DMS114 treated with DMSO at 0.1 percent for 48 hours (cell line): ENCODE measurements around the gene UBAP2L.
"Not testable (repeated sequence)": the region's sequence is repeated elsewhere in the genome, so short reads cannot be mapped to it uniquely, and the experiment has no call there.

Experiments used
- DNase-seq: peaks from one replicate; lab custom pipeline; 2025; ENCODE audit not compliant: unreplicated experiment; lab: John Stamatoyannopoulos, UW

UBAP2L gene

DNA sequence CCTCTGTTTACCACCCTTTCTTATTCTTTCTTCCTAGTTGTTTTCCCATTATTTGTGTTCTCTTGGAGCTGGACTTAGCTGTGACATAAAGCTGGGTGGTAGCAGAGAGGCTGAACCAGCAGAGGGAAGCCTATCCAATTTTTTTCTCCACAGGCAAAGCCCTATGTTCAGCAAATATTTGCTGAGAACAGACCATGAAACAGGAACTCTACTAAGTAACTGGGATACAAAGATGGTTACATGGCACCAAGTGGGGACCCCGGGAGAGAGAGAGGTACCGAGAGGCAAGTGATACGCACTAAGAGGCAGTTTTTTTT is 21.2 kb upstream of the UBAP2L start:
- peak; percentile 74 for DNase-seq

DNA sequence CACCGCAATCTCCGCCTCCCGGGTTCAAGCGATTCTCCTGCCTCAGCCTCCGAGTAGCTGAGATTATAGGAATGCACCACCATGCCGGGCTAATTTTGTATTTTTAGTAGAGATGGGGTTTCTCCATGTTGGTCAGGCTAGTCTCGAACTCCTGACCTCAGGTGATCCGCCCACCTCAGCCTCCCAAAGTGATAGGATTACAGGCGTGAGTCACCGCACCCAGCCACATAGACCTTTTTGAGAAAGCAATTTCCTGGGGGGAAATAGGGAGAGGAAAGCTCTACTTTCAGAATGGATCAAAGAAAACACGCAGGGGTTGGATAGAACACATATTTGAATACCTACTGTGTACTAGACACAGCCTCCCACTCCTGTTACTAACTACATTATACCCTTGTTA is 15.0 kb upstream of the UBAP2L start:
- not testable (repeated sequence) for DNase-seq

DNA sequence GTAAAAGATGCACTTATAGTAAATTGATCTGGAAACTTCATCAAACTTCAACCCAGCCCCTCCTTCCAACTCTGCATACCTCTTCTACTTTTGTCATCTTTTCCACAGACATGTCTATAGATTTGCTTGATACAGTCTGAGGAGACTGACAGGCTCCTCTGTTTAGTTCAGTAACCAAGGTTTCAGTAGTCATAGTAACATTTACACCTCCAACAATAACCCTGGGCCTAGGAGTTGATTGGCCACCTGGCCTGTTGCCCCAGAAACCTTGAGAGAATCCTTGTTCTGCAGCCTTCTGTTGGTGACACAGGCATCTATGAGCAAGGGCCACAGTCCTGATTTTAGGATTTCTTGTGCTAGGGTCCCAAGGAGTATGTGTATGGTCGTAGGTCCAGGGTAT is 14.6 kb upstream of the UBAP2L start, which contains the start of gene CFAP141:
TSS of gene CFAP141 (minus strand) at position 138 of the 400 bp plus-strand sequence. CDS start at position 112, 26 bp downstream.
- DNase-seq, result no peak

DNA sequence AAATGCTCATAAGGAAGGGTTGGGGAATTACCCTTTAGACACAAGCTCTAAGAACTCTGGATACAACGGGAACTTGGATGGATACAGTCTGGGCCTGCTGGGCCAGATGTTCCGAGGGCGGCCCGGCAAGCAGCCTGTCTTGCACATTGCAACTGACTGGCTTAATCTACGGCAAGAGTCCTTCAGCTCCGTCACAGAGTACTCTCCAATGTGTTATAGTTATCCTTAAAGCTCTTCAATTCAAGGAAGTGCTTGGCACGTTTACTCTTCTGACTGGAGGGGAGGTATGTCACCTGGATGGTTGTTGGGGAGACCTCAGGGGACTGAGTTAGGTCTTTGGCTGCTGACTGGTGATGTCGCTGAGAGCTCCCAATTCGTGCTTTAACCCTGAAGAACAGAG is 13.5 kb upstream of the UBAP2L start:
- DNase-seq, result no peak

DNA sequence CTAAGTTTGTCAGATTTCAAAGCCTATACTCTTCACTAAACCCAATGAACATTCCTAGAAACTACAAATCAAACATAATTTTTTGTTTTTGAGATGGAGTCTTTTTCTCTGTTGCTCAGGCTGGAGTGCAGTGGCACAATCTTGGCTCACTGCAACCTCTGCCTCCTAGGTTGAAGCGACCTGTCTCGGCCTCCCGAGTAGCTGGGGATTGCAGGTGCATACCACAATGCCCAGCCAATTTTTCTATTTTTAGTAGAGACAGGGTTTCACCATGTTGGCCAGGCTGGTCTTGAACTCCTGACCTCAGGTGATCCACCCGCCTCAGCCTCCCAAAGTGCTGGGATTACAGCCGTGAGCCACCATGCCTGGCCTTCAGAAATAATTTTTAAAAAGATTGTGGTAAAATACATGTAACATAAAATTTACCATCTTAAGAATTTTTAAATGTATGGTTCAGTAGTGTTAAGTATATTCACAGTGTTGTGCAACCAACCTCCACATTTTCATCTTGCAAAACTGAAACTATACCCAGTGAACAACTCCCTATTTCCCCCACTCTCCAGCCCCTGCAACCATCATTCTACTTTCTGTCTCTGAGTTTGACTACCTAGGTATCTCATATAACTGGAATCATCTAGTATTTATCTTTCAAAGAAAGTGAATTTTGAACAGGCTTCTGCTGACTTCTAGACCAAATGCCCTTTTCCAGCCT is 11.9 kb upstream of the UBAP2L start:
- DNase-seq, result no peak

DNA sequence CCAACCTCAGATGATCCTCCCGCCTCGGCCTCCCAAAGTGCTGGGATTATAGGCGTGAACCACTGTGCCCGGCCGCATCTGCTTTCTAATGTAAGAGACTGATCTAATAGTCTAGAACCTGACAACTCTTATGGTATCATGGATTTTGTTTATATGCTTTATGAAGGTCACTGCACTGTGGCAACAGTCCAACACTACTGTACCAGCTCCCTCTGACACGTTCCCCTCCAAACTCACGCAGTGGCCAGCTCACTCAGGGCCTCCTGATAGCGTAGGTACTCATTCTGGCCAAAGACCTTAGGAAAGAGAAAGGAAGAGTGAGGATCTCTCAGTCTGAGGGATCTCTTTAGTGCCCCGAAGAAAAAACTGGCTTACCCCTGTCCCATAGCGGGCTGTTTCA is 8.7 kb upstream of the UBAP2L start:
- DNase-seq, result no peak

DNA sequence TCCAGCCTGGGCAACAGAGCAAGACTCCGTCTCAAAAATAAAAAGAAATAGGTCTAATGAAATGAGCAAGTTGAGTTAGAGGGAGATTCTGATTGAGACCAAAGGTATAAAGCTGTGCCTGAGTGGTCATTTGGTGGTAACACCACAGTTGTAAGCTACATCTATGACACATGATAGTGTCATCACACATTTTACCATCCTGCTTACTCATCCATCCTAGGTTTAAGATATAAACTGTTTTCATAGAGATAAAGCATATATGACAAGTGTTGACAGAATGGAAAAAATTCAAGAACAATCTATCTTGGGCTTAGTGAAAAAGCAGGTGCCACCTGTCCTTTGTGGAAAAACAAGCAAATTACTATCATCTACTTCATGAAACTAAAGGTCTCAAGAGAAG is 7.5 kb upstream of the UBAP2L start:
- no peak for DNase-seq

DNA sequence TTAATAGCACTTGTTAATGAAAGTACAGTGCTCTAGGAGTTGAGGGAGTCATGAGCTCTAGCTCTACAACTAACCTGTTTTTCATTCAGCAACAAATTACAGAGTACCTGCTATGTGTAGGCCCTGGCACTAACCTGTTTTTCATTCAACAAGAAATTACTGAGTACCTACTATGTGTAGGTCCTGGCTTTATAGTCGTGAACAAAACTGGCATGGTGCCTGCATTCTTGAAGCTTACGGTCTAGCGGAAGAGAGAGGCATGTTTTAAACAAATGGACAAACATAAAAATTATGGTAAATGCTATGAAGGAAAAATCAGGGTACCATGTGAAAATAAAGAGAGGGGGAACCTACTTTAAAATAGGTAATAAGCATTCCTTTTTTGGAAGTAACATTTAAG is 2.2 kb upstream of the UBAP2L start:
- no peak for DNase-seq

DNA sequence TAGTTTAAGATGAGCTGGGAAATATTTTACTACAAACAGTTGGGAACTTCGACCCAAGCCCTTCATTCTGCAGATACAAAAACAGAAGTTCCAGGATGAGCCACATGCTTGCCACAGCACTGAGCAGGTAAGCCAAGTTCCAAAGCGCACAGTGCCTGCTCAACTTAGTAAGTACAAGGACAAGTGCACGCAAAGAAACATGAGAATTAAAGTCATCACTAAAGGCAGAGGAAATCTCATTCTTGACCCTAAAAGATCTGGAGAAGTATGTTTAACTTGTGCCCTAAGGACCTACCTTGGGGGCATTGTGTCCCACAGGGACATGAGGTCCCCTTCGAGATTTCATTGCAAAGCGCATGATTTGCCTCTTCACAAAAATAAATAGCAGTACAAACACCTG is 1.2 kb upstream of the UBAP2L start:
- DNase-seq, result no peak

DNA sequence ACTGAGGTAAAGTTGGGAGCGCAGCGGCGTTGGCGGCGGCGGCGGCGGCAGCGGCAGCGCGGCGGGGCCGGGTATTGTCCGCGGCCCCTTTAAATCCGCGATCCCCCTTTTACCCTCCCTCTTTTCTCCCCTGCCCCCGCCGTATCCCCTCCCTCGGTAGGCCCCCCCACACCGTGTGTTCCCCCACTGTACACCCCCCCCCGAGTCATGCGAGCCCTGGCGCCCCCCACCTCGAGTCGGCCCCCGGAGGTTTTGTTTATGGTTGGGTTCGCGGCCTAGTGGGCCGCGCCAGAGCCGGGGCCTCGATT is 169 bp downstream of the UBAP2L start:
- DNase-seq, result no peak

DNA sequence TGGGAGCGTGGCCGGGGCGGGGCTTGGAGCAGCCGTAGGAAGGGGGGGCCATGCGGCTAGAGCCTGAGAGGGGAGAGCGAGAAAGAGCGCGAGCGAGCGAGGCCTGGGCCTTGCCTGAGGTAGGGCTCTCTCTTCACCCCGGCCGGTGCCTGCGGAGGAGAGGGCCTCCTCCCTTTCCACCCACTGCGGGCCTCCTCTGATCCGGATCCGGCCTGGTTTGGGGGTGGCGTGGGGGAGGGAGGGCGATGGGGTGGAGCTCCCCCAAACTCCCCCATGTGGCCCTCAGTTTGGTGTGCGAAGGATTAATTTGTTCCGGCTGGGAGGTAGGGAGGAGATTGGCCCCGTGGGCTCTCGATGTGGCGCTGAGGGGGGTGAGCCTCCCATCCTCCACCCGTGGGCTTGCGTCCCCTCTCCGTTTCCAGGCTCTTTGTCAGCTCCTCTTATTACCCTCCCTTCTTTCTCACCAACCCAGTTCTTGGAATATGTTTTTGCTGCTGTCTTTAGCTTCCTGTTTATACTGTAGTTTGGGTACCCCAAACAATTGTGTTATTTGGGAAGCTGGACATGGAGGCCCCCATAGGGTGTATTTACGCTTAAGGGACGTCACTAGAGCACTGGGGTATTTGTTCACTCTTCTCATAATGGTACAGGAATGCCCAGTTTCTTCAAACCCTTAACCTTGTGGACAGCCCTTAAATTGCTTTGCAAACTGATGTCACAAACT is 685 bp downstream of the UBAP2L start:
- DNase-seq, result peak; percentile 56

DNA sequence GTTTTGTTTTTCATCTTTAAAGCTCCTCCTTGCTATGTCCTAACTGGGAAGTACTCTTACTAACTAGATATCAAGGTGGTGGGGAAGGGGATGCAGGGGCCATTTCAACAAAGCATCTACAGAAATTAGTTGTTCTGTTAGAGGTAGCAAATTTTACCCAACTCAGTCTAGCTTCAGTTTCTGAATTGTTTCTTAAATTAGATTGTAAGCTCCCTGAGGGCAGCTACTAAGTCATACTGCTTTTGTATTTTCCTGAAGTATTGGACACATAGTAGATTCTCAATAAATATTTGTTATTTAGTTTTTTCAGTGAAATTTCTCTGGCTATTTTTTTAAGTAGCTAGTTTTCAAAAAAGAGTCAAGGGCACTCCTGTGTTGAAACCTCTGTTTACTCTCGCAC is 1.8 kb downstream of the UBAP2L start:
- DNase-seq, result no peak

DNA sequence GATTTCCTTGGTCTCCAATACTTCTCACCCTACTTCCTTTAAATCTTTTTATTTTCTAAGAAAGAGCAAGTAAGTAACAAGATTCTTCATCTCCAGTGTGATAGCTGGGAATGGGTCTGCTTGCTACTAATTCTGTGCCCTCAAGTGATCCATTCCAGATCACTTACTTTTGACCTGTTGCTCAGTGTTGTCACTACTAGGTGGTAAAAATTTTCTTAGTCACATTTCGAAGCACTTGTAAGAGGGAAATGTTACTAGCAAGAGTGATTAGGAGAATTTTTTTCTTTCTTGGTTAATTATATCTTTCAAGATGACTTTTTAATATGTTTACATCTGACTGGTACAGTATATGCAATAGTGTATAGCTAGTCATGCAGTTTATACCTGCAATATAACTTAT is 2.2 kb downstream of the UBAP2L start:
- DNase-seq, result no peak

DNA sequence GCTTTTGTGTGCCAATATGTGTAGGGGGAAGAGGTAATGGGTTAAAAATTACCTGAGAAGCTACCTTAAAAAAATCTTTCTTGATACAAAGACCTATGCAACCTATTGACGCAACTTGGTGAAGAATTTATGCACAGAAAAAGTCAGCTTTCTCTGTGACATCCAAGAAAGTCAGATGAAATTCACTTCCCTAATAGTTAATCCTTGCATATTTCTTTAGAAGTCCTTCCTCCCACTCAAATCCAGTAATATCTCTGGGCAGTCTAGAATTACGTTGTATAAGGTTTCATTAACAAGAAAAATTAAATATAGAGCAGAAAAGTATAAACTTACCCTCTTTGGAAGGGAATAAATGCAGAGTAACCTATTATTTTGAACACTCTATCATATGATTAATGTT is 2.9 kb downstream of the UBAP2L start:
- no peak for DNase-seq

DNA sequence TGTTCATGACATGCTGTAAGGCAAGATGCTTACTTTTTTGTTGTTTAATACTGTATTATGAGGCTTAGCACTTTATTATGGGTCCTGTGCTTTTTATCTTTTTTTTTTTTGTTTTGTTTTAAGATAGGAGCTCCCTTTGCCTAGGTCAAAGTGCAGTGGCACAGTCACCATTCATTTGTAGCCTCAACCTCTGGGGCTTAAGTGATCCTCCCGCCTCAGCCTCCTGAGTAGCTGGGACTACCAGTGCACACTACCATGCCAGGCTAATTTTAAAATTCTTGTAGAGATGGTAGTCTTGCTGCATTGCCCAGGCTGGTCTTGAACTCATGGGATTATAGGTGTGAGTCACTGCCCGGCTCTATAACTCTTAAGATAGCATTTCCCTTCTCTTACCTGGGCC is 4.6 kb downstream of the UBAP2L start:
- DNase-seq, result no peak

DNA sequence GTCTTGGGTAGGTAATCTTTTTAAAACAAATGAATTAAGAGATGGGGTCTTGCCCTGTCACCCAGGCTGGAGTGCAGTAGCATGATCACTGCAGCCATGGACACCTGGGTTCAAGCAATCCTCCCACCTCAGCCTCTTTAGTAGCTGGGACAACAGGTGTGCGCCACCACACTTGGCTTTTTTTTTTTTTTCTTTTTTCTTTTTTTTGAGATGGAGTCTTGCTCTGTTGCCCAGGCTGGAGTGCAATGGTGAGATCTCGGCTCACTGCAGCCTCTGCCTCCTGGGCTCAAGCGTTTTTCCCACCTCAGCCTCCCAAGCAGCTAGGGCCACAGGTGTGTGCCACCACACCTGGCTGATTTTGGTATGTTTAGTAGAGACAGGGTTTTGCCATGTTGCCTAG is 10.4 kb downstream of the UBAP2L start:
- DNase-seq, result not testable (repeated sequence)

DNA sequence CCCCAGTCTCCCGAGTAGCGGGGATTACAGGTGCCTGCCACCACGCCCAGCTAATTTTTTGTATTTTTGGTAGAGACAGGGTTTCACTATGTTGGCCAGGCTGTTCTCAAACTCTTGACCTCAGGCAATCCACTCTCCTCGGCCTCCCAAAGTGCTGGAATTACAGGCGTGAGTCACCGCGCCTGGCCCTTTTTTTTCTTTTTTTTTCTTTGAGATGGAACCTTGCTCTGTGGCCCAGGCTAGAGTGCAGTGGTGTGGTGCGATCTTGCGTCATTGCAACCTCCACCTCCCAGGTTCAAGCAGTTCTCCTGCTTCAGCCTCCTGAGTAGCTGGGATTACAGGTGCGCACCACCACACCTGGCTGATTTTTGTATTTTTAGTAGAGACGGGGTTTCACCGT is 12.4 kb downstream of the UBAP2L start:
- DNase-seq, result not testable (repeated sequence)

DNA sequence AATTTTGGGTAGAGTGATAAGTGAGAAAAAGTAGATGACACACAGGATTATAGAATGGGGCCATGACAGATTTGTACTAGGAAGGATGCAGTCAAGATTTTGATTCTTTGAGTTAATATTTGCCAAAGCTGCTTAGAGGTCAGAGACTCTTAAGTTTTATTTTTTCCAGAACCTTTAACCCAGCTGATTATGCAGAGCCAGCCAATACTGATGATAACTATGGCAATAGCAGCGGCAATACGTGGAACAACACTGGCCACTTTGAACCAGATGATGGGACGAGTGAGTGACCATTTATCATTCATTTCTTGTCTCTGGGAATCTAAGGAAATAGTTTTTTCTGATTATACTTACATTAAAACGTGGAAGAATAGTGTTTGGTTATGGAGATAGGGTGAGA is 16.1 kb downstream of the UBAP2L start:
- no peak for DNase-seq

DNA sequence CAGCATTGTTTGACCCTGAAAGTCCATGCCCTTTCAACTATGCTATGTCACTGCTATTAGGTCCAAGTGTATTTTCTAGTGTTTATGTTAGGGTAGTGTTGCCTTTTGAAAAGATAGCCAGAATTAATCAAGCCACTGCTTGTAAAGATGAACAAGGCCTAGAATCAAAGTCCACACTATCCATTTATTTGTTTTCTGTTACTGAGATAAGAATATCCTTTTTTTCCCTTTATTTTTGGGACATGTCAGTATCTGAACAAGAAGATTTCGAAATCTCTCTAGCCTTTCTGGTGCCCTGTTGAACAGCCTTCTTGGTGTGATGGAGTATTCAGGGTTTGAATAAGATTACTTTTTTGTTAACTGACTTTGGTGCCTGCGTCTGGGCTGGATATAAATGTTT is 16.7 kb downstream of the UBAP2L start:
- no peak for DNase-seq

DNA sequence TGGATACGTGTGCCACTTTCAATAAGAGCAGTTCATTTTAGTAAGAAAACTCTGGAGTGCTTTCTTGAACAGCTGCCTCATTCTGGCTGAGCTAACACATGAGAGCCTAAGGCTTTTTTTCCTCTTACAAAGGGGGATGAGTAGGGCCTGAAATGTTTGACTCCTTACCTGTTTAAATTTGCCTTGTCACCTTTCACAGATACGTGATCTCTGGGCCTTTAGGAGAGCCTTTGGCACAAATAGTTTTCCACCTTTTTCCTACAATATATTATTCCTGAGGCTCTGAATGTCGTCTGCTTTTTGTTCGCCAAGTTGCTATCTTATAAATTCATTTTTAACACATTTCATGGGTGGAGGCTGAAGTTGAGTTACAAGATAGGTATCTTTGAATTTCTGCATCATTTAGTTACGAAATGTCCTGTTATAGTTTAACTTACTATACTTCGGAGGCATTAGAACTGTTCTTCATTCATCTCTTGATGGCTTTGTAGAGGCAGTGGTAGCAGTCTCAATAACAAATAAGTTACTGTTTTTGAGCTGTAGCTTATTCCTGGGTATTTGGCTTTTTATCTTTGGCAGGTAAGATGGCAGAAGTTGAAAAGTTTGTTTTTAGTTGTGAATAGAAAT is 17.2 kb downstream of the UBAP2L start:
- no peak for DNase-seq

DNA sequence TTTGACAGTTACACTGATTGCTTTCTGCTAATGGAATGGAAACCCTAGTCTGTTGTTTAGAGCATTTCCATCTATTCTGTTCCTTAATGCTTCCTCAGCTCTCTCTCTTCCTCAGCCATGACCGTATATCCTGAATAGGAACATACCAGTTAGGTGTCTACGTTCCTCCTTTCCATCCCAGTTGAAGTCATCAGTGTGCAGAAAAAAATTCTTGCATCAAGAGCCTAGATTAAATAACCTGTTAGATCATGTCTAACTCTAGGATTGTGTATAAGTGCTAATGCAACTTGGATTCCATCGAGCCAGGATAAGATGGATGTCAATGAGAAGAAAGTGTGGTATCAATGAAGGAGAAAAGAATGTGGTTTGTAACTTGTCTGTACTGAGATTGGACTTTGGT is 18.7 kb downstream of the UBAP2L start:
- no peak for DNase-seq

DNA sequence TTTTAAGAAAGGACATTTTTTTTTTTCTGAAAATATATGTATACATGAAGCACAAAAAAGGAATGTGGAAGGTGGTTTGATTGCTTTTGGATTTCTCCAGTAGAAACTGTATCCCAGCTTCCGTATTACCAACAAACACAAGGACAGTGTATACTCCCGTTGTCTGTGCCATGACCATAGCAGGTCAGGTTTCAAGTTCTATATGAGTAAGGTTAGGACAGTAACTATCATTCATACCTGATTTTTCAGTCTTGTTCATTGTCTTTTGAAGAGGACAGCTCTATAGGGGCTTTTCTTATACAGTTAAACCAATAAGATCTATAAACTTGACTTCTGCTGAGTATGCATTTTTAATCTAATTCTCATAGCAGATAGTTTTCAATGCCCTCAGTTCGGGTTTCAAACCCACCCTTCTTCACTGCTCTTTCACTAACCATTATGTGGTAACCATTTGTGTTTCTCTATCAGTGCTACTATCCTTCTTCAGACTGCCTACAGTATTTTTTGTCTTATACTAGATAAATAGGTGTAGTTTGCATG is 19.6 kb downstream of the UBAP2L start:
- no peak for DNase-seq
